Neural cell (in vitro differentiated cells): ENCODE results near the gene CLEC4F. TPM values are rescaled to one million over a fixed set of nuclear protein-coding genes. Genes with fewer than 3 reads are reported as not detected.

Experiments used
- H2AFZ ChIP-seq: fragments of 200-600, 300-800 bp; sonication (generic), shearing (Covaris generic); 2 replicates; pipeline ENCODE4 v1.6.0; 2014; ENCODE audit warnings: low read depth, mild to moderate bottlenecking, antibody characterized with exemption, low read length, moderate library complexity
- H3F3A ChIP-seq: fragments of 200-600 bp; shearing (Covaris generic); 2 replicates; pipeline ENCODE4 v1.6.1; 2016; ENCODE audit warnings: mild to moderate bottlenecking, moderate library complexity, mixed read lengths, antibody characterized with exemption, low read length; ENCODE audit not compliant: insufficient read depth, poor library complexity, severe bottlenecking
- H3K27ac ChIP-seq: fragments of 200-600, 300-800 bp; sonication (generic), shearing (Covaris generic); 2 replicates; pipeline ENCODE4 v1.5.1; 2014; ENCODE audit warnings: mild to moderate bottlenecking, low read length, moderate library complexity
- H3K27me3 ChIP-seq: fragments of 300-800, 200-600 bp; sonication (generic), shearing (Covaris generic); 2 replicates; pipeline ENCODE4 v1.6.0; 2014; ENCODE audit warnings: mild to moderate bottlenecking, low read depth, low read length, moderate library complexity; ENCODE audit not compliant: insufficient read depth
- H3K36me3 ChIP-seq: fragments of 300-800, 200-600 bp; sonication (generic), shearing (Covaris generic); 2 replicates; pipeline ENCODE4 v1.5.1; 2014; ENCODE audit warnings: mild to moderate bottlenecking, antibody characterized with exemption, low read length, moderate library complexity; ENCODE audit not compliant: insufficient read depth
- H3K4me2 ChIP-seq: fragments of 300-800, 200-600 bp; sonication (generic), shearing (Covaris generic); 2 replicates; pipeline ENCODE4 v1.6.0; 2014; ENCODE audit warnings: mild to moderate bottlenecking, low read length
- H3K4me3 ChIP-seq: fragments of 300-800, 200-600 bp; sonication (generic), shearing (Covaris generic); 2 replicates; pipeline ENCODE4 v1.5.1; 2014; ENCODE audit warnings: mild to moderate bottlenecking, low read length, moderate library complexity
- H3K79me2 ChIP-seq: fragments of 200-600 bp; shearing (Covaris generic); replicated peaks from 2 replicates; pipeline ENCODE4 v1.6.0; 2014; ENCODE audit warnings: mild to moderate bottlenecking, low read length, moderate library complexity; ENCODE audit not compliant: insufficient read depth
- H3K9ac ChIP-seq: fragments of 300-800, 200-600 bp; sonication (generic), shearing (Covaris generic); 2 replicates; pipeline ENCODE4 v1.6.1; 2016; ENCODE audit warnings: mild to moderate bottlenecking, low read length, mixed read lengths
- H3K9me2 ChIP-seq: fragments of 200-600 bp; shearing (Covaris generic); 2 replicates; pipeline ENCODE4 v1.6.1; 2016; ENCODE audit warnings: mild to moderate bottlenecking, low read length, mixed read lengths; ENCODE audit not compliant: insufficient read depth
- H3K9me3 ChIP-seq: fragments of 200-600, 300-800 bp; sonication (generic), shearing (Covaris generic); 2 replicates; pipeline ENCODE4 v1.6.1; 2016; ENCODE audit warnings: mild to moderate bottlenecking, mixed run types, low read length, moderate library complexity, mixed read lengths
- H4K20me1 ChIP-seq: fragments of 200-600 bp; shearing (Covaris generic); 2 replicates; pipeline ENCODE4 v1.6.1; 2016; ENCODE audit warnings: mild to moderate bottlenecking, mixed run types; ENCODE audit not compliant: insufficient read depth
- CTCF ChIP-seq: fragments of 450-650 bp; IDR thresholded peaks from 2 replicates; pipeline ENCODE4 v1.5.1; 2014; ENCODE audit warnings: antibody characterized with exemption, mild to moderate bottlenecking, moderate library complexity; ENCODE audit not compliant: poor library complexity, severe bottlenecking
- EP300 ChIP-seq: fragments of 450-650 bp; conservative IDR thresholded peaks from 2 replicates; pipeline ENCODE4 v1.6.1; 2014; ENCODE audit warnings: antibody characterized with exemption, mild to moderate bottlenecking, moderate library complexity; ENCODE audit not compliant: poor library complexity, severe bottlenecking
- EZH2 ChIP-seq: fragments of 200-600, 300-800 bp; shearing (Covaris generic), sonication (generic); IDR thresholded peaks from 2 replicates; pipeline ENCODE4 v1.6.1; 2014; ENCODE audit warnings: antibody characterized with exemption, low read length, borderline replicate concordance, mild to moderate bottlenecking; ENCODE audit not compliant: insufficient read depth, poor library complexity, severe bottlenecking
- MXI1 ChIP-seq: fragments of 450-650 bp; conservative IDR thresholded peaks from 2 replicates; pipeline ENCODE4 v1.6.1; 2014; ENCODE audit warnings: antibody characterized with exemption, mild to moderate bottlenecking; ENCODE audit not compliant: poor library complexity, severe bottlenecking
- POLR2AphosphoS5 ChIP-seq: IDR thresholded peaks from 2 replicates; pipeline ENCODE4 v1.6.1; 2012
- RAD21 ChIP-seq: fragments of 450-650 bp; conservative IDR thresholded peaks from 2 replicates; pipeline ENCODE4 v1.6.1; 2014; ENCODE audit warnings: antibody characterized with exemption, mild to moderate bottlenecking, moderate library complexity
- SMC3 ChIP-seq: fragments of 450-650 bp; conservative IDR thresholded peaks from 2 replicates; pipeline ENCODE4 v1.6.1; 2014; ENCODE audit warnings: antibody characterized with exemption, mild to moderate bottlenecking, moderate library complexity; ENCODE audit not compliant: poor library complexity
- TAF1 ChIP-seq: IDR thresholded peaks from 2 replicates; pipeline ENCODE4 v1.6.1; 2012; ENCODE audit warnings: low read depth
- polyA plus RNA-seq: library from polyadenylated mRNA; depleted of rRNA; stranded (reverse); fragments of >200 nt; gene quantifications from 2 replicates; pipeline ENCODE4 v1.2.3, GENCODE V29; 2014
- TF ChIP-seq, protein P1 (sequence below): IDR thresholded peaks from 2 replicates; pipeline ENCODE4 v1.6.1; 2012; ENCODE audit warnings: borderline replicate concordance

Gene CLEC4F
- polyA plus RNA-seq, 1 donor from 2014 or later: not detected

DNA sequence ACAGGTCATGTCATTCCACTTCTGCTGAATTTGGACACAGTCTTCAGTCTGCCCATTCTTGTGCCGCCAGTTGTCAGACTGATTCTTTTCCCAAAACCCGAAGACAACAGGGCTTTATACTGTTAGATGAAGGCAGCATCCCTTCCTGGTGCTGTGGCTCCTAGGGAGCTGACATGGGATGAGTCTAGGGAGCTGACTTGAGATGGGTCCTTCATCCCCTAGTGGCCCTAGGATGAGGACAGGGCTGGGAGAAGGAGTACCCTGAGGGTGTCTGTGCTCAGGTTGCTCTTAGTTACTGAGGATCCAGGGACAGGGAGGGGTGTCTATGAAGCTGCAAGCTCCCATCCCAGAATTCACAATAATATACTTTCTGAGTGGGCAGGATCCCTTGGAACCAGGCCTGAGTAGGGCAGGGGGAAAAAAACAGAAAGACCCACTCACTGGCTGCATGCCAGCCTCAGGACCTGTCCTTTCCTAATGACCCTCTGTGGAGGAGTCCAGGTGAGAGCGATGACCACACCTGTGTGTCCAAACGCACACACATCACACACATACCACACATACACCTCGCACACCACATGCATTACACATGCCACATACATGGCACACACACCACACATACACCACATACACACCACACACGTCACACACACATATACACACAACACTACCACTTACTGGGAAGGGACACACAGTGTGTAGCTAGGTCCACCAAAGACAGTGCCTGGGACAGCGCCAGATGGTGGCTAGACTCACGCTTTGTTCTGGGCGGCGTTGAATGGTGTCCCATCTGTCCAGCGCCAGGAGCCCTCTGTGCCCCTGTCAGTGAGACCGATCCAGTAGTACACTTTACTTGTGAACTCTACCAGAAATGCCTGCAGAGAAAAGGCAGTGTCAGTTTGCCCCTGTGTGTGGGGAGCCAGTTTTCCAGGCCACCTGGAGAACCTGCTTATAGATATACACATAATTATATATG lies 11.1 kb downstream of the CLEC4F start:
- no peaks in the 10 kb centered on the region for H3K27me3 ChIP-seq
- H3K79me2 ChIP-seq: no peaks in the 10 kb centered on the region
- no peaks in the 10 kb centered on the region for H3F3A ChIP-seq
- no peak overlapping the region for H3K4me3 ChIP-seq
- no peak overlapping the region for H3K4me2 ChIP-seq
- no peak overlapping the region for H3K27ac ChIP-seq
- no peaks in the 10 kb centered on the region for H3K36me3 ChIP-seq
- no peaks in the 10 kb centered on the region for H3K9me2 ChIP-seq
- H3K9me3 ChIP-seq: no peaks in the 10 kb centered on the region
- H3K9ac ChIP-seq: no peak overlapping the region
- TF ChIP-seq EZH2 (no peak), TAF1 (no peak), EP300 (no peak)
- H2AFZ ChIP-seq: no peak overlapping the region
- no peaks in the 10 kb centered on the region for H4K20me1 ChIP-seq

DNA sequence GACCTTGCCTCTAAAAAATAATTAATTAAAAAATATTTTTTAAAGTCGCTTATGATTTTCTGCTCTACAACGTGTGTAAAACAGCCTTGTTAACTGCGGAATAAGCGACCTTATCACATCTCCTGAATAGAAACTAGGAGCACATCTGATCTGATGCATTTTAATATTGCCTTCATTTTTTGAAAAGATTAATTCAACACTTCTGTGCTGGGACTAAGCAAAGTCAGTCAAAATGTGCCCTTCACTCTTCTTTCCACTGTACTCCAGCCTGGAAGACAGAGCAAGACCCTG lies 12.6 kb downstream of the CLEC4F start:
- H3F3A ChIP-seq: no peaks in the 10 kb centered on the region
- no peak overlapping the region for H3K4me2 ChIP-seq
- no peaks in the 10 kb centered on the region for H3K79me2 ChIP-seq
- no peak overlapping the region for H3K9ac ChIP-seq
- H3K9me2 ChIP-seq: no peaks in the 10 kb centered on the region
- H3K4me3 ChIP-seq: no peak overlapping the region
- no peaks in the 10 kb centered on the region for H3K27me3 ChIP-seq
- H2AFZ ChIP-seq: no peak overlapping the region
- no peaks in the 10 kb centered on the region for H3K9me3 ChIP-seq
- H4K20me1 ChIP-seq: no peaks in the 10 kb centered on the region
- TF ChIP-seq, protein P1, sequence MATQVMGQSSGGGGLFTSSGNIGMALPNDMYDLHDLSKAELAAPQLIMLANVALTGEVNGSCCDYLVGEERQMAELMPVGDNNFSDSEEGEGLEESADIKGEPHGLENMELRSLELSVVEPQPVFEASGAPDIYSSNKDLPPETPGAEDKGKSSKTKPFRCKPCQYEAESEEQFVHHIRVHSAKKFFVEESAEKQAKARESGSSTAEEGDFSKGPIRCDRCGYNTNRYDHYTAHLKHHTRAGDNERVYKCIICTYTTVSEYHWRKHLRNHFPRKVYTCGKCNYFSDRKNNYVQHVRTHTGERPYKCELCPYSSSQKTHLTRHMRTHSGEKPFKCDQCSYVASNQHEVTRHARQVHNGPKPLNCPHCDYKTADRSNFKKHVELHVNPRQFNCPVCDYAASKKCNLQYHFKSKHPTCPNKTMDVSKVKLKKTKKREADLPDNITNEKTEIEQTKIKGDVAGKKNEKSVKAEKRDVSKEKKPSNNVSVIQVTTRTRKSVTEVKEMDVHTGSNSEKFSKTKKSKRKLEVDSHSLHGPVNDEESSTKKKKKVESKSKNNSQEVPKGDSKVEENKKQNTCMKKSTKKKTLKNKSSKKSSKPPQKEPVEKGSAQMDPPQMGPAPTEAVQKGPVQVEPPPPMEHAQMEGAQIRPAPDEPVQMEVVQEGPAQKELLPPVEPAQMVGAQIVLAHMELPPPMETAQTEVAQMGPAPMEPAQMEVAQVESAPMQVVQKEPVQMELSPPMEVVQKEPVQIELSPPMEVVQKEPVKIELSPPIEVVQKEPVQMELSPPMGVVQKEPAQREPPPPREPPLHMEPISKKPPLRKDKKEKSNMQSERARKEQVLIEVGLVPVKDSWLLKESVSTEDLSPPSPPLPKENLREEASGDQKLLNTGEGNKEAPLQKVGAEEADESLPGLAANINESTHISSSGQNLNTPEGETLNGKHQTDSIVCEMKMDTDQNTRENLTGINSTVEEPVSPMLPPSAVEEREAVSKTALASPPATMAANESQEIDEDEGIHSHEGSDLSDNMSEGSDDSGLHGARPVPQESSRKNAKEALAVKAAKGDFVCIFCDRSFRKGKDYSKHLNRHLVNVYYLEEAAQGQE: no peak
- H3K27ac ChIP-seq: no peak overlapping the region
- no peaks in the 10 kb centered on the region for H3K36me3 ChIP-seq

DNA sequence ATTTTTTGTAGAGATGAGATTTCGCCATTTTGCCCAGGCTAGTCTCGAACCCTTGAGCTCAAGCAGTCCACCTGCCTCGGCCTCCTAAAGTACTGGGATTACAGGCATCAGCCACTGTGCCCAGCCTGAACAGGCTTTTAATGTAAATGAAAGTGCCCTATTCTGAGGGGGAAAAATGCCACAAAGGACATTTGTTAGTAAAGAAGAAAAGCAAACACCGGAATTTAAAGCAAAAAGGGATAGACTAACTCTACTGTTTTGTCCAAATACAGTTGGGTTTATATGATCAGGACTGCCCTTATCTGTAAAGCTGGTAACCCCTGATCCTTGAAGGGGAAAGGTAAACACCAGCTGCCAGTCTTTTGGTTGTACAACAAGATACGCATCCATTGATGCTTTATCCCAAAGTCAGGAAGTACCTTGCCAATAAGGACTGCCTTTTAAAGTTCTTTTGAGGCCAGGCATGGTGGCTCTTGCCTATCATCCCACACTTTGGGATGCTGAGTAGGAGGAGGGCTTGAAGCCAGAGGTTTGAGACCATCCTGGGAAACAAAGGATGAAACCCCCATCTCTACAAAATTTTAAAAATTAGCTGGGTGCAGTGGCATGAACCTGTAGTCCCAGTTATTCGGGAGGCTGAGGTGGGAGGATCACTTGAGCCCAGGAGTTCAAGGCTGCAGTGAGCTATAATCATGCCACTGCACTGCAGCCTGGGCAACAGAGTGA lies 13.1 kb downstream of the CLEC4F start:
- Histone ChIP-seq H3K9me3 (no peaks in the 10 kb centered on the region), H3K36me3 (no peaks in the 10 kb centered on the region), H3K27me3 (no peaks in the 10 kb centered on the region), H3F3A (no peaks in the 10 kb centered on the region), H3K79me2 (no peaks in the 10 kb centered on the region), H3K4me3 (no peak overlapping the region), H2AFZ (no peak overlapping the region), H3K9ac (no peak overlapping the region), H3K4me2 (no peak overlapping the region), H3K27ac (no peak overlapping the region), H3K9me2 (no peaks in the 10 kb centered on the region), H4K20me1 (no peaks in the 10 kb centered on the region)
- TF ChIP-seq EZH2 (no peak), RAD21 (no peak), SMC3 (no peak), POLR2AphosphoS5 (no peak), TAF1 (no peak), MXI1 (no peak), EP300 (no peak), CTCF (no peak)
- TF ChIP-seq, protein P1: no peak
